Stomach (tissue), 19 donors: ENCODE results near the gene FSD1. TPM values are rescaled to one million over a fixed set of nuclear protein-coding genes. Genes with fewer than 3 reads are reported as not detected.

Experiments used
- DNase-seq, 2 donors: peaks; one replicate each; pipeline versions ENCODE4 v3.0.0 to v3.0.0-alpha.2; 2013 to 2019
- H3K27ac ChIP-seq, 5 donors: fragments of 200-600 bp in 4 of 5; sonication (generic) in 4 of 5; one replicate each; pipeline ENCODE4 v1.5.1; 2013 to 2019; ENCODE audit warnings: mild to moderate bottlenecking in 1 of 5, moderate library complexity in 1 of 5
- H3K27me3 ChIP-seq, 3 donors: fragments of 200-600 bp; sonication (generic); one replicate each; pipeline ENCODE4 v1.5.1; 2017 to 2019; ENCODE audit warnings: mixed run types in 1 of 3
- H3K36me3 ChIP-seq, 4 donors: fragments of 200-600 bp; sonication (generic); 1 replicate in 3 of 4; 2 replicates in 1 of 4; pipeline ENCODE4 v1.5.1; 2016 to 2019
- H3K4me1 ChIP-seq, 4 donors: fragments of 200-600 bp; sonication (generic); one replicate each; pipeline ENCODE4 v1.5.1; 2016 to 2019
- H3K4me3 ChIP-seq, 4 donors: fragments of 200-600 bp; sonication (generic) in 3 of 4; one replicate each; pipeline ENCODE4 v1.5.1; 2016 to 2019; ENCODE audit warnings: mild to moderate bottlenecking in 1 of 4
- H3K9me3 ChIP-seq, 4 donors: fragments of 200-600 bp; sonication (generic); one replicate each; pipeline ENCODE4 v1.5.1; 2016 to 2019
- CTCF ChIP-seq, 7 experiments: fragments of 450-650 bp in 4 of 7; fragments of 200-600 bp in 3 of 7; sonication (generic) in 3 of 7; IDR thresholded peaks; one replicate each; pipeline ENCODE4 v1.5.1; 2016 to 2019; ENCODE audit warnings: antibody characterized with exemption in 7 of 7, control low read depth in 2 of 7, mild to moderate bottlenecking in 1 of 7
- EP300 ChIP-seq: sonication (generic); formaldehyde crosslinking; IDR thresholded peaks from one replicate; pipeline ENCODE4 v1.6.1; 2017; ENCODE audit warnings: antibody characterized with exemption
- POLR2A ChIP-seq, 4 donors: fragments of 450-650 bp; IDR thresholded peaks; one replicate each; pipeline ENCODE4 v1.6.1; 2016; ENCODE audit warnings: antibody characterized with exemption in 4 of 4, control low read depth in 2 of 4, mild to moderate bottlenecking in 1 of 4, moderate library complexity in 1 of 4
- POLR2AphosphoS5 ChIP-seq, 3 donors: sonication (generic); formaldehyde crosslinking; IDR thresholded peaks; one replicate each; pipeline ENCODE4 v1.6.1; 2016; ENCODE audit warnings: antibody characterized with exemption in 3 of 3
- WGBS, 5 donors: extraction: QIAGEN DNeasy Blood & Tissue Kit in 3 of 5; methylation state at CpG; one replicate each; pipeline versions ENCODE4 v1.1.5 to v1.1.7; 2013 to 2018; 5-methylcytosine and 5-hydroxymethylcytosine counted together
- intact Hi-C: fragments of 100-400 bp; cut with DNase I; formaldehyde crosslinking; loops from one replicate; pipeline ENCODE4 v1.15.1; 2023; ENCODE audit warnings: low total_unique reads
- long read RNA-seq, 10 donors: transcript quantifications; one replicate each; lab custom pipeline, GENCODE V29; 2026
- polyA plus RNA-seq, 3 donors: library from polyadenylated mRNA; stranded (reverse); fragments of 200-250 nt; gene quantifications; one replicate each; pipeline ENCODE4 v1.2.3, GENCODE V29; 2013
- total RNA-seq, 5 donors: library from RNA; depleted of rRNA; stranded (reverse); fragments of >200 nt; gene quantifications; one replicate each; pipeline versions ENCODE4 v1.1.0 to v1.2.3, GENCODE V29; 2014 to 2016
- donor health status: healthy with polysubstance abuse.
- donor health status: Bipolar disorder and iron deficiency.
- donor health status: healthy.

The FSD1 gene
- 10 to 100 TPM in 1 of 5 donors, 1 to 10 TPM in 2, not detected in 2; 1.1 to 12.5 (median 2.3) TPM for total RNA-seq
- polyA plus RNA-seq, result 1 to 10 TPM in 1 of 3 donors, under 1 TPM in 1, not detected in 1; 0.31 to 1.3 TPM
- long read RNA-seq, donor 1, result 0 reads
- long read RNA-seq, donor 2, partial matches to known transcripts, result 0 of 1 reads
- long read RNA-seq, donor 2, other reads (novel, unspliced or antisense), result 0 of 1 reads
- long read RNA-seq, donor 3, partial matches to known transcripts, result 0 of 1 reads
- long read RNA-seq, donor 3, other reads (novel, unspliced or antisense), result 0 of 1 reads
- long read RNA-seq, donor 4, result 0 reads
- long read RNA-seq, donor 5, partial matches to known transcripts, result 0 of 2 reads
- long read RNA-seq, donor 5, other reads (novel, unspliced or antisense), result 0 of 2 reads
- long read RNA-seq, donor 6, partial matches to known transcripts, result 0 of 1 reads
- long read RNA-seq, donor 6, other reads (novel, unspliced or antisense), result 0 of 1 reads
- long read RNA-seq, donor 7, result 0 reads
- long read RNA-seq, donor 8, result 0 reads
- long read RNA-seq, donor 9, partial matches to known transcripts, result 0 of 1 reads
- long read RNA-seq, donor 9, other reads (novel, unspliced or antisense), result 0 of 1 reads
- long read RNA-seq, donor 10, result 0 reads

GRCh38 chr19:4304538-4305256 is at the start of gene FSD1:
Gene FSD1, plus strand, starts transcription at chr19:4304598. Its CDS starts 149 bp downstream, at chr19:4304747.
- Histone ChIP-seq H3K4me3 (peak within 1 kb of the TSS; percentile 24 to 44 (median 32)), H3K36me3 (no peaks in the 10 kb centered on the region), H3K27ac (no peak within 1 kb of the TSS), H3K9me3 (no peaks in the 10 kb centered on the region), H3K27me3 (peaks cover 9 to 50% (median 18%) of the 10 kb centered on the region in 3 donors), H3K4me1 (peaks cover 0 to 10% (median 8%) of the 10 kb centered on the region in 4 donors)
- 3 to 7% (median 6%) methylated on average over 33 to 63 of the region's 63 CpGs for WGBS, 5 donors
- intact Hi-C loops, result no loop called here
- DNase-seq, result peak in 1 of 2 donors; percentile 78
- no peak for TF ChIP-seq POLR2A (IDR thresholded peaks at IDR 0.05)
- no peak for TF ChIP-seq EP300
- TF ChIP-seq POLR2AphosphoS5 (IDR thresholded peaks at IDR 0.05), result no peak
- TF ChIP-seq CTCF (IDR thresholded peaks at IDR 0.05), result no peak

GRCh38 chr19:4256563-4256962 is 47.8 kb upstream of the FSD1 start:
- Histone ChIP-seq H3K36me3 (peaks cover 76 to 100% (median 100%) of the 10 kb centered on the region in 4 donors), H3K27me3 (no peaks in the 10 kb centered on the region), H3K4me3 (no peak overlapping the region), H3K9me3 (peaks cover 0 to 8% (median 4%) of the 10 kb centered on the region in 4 donors), H3K4me1 (no peaks in the 10 kb centered on the region), H3K27ac (no peak overlapping the region)
- intact Hi-C loops, result no loop called here
- DNase-seq, result no peak
- TF ChIP-seq POLR2AphosphoS5 (IDR thresholded peaks at IDR 0.05), result no peak
- no peak for TF ChIP-seq CTCF (IDR thresholded peaks at IDR 0.05)
- no peak for TF ChIP-seq EP300
- TF ChIP-seq POLR2A (IDR thresholded peaks at IDR 0.05), result no peak
- WGBS, 5 donors, result 96 to 100% (median 99%) methylated on average over 2 to 4 of the region's 4 CpGs

- no peak overlapping the region for H3K4me3 ChIP-seq
- H3K27ac ChIP-seq, result no peak overlapping the region
- 82 to 98% (median 90%) methylated on average over 6 of the region's 6 CpGs for WGBS, 5 donors
- intact Hi-C loops, result no loop called here
- no peak for DNase-seq
- peaks cover 76 to 100% (median 100%) of the 10 kb centered on the region in 4 donors for H3K36me3 ChIP-seq
- no peaks in the 10 kb centered on the region for H3K4me1 ChIP-seq
- no peaks in the 10 kb centered on the region for H3K27me3 ChIP-seq
- TF ChIP-seq CTCF (IDR thresholded peaks at IDR 0.05), result no peak
- no peak for TF ChIP-seq POLR2AphosphoS5 (IDR thresholded peaks at IDR 0.05)
- TF ChIP-seq EP300, result no peak
- TF ChIP-seq POLR2A (IDR thresholded peaks at IDR 0.05), result no peak
- peaks cover 0 to 8% (median 4%) of the 10 kb centered on the region in 4 donors for H3K9me3 ChIP-seq
Measured at GRCh38 chr19:4257025-4257424, 47.4 kb upstream of the FSD1 start.

- Histone ChIP-seq H3K27me3 (no peaks in the 10 kb centered on the region), H3K4me3 (no peak overlapping the region), H3K36me3 (peaks cover 79 to 100% (median 100%) of the 10 kb centered on the region in 4 donors), H3K4me1 (no peaks in the 10 kb centered on the region), H3K27ac (no peak overlapping the region), H3K9me3 (peaks cover 0 to 8% (median 4%) of the 10 kb centered on the region in 4 donors)
- 91 to 97% (median 95%) methylated on average over 25 to 28 of the region's 28 CpGs for WGBS, 5 donors
- intact Hi-C loops, result no loop called here
- TF ChIP-seq POLR2A (IDR thresholded peaks at IDR 0.05), result no peak
- no peak for TF ChIP-seq POLR2AphosphoS5 (IDR thresholded peaks at IDR 0.05)
- DNase-seq, result no peak
Measured at GRCh38 chr19:4258181-4258580, 46.2 kb upstream of the FSD1 start.
